ENCODE data around the gene DCAF17. TPM values are rescaled to one million over a fixed set of nuclear protein-coding genes. Genes with fewer than 3 reads are reported as not detected.
"Not testable (repeated sequence)": the region's sequence is repeated elsewhere in the genome, so short reads cannot be mapped to it uniquely, and the experiment has no call there.

The DCAF17 gene
- total RNA-seq, 2 donors from 2014 or later = 12.4 to 17.5 TPM

- Mint-ChIP-seq H3K4me1 (ENCODE audit: low read depth in 2 of 2) (peaks cover 20 to 24% of the 10 kb centered on the region in 2 donors), H3K36me3 (peaks cover 8% of the 10 kb centered on the region), H3K9me3 (no peaks in the 10 kb centered on the region), H3K4me3 (no peak overlapping the region), H3K27ac (no peak overlapping the region), H3K27me3 (no peaks in the 10 kb centered on the region)
- DNase-seq (ENCODE audit: low spot score) = no peak
- no peak for ATAC-seq
Measured at GRCh38 chr2:171404261-171404660, 29.8 kb upstream of the DCAF17 start.

GRCh38 chr2:171404719-171405118, 29.3 kb upstream of the DCAF17 start:
- H3K9me3 Mint-ChIP-seq = no peaks in the 10 kb centered on the region
- H3K4me1 Mint-ChIP-seq (ENCODE audit: low read depth in 2 of 2) = peaks cover 24 to 25% of the 10 kb centered on the region in 2 donors
- ATAC-seq (no peak), DNase-seq (ENCODE audit: low spot score) (no peak)
- no peak overlapping the region for H3K4me3 Mint-ChIP-seq
- H3K27me3 Mint-ChIP-seq = no peaks in the 10 kb centered on the region
- H3K27ac Mint-ChIP-seq = no peak overlapping the region
- H3K36me3 Mint-ChIP-seq = peaks cover 8% of the 10 kb centered on the region

- H3K4me1 Mint-ChIP-seq (ENCODE audit: low read depth in 2 of 2) = peaks cover 25 to 27% of the 10 kb centered on the region in 2 donors
- no peak for ATAC-seq
- DNase-seq (ENCODE audit: low spot score) = no peak
- H3K9me3 Mint-ChIP-seq = no peaks in the 10 kb centered on the region
- H3K4me3 Mint-ChIP-seq = no peak overlapping the region
- peaks cover 8% of the 10 kb centered on the region for H3K36me3 Mint-ChIP-seq
- no peaks in the 10 kb centered on the region for H3K27me3 Mint-ChIP-seq
- no peak overlapping the region for H3K27ac Mint-ChIP-seq
Measured at GRCh38 chr2:171405546-171405945, 28.5 kb upstream of the DCAF17 start.

- Mint-ChIP-seq H3K27ac (no peak overlapping the region), H3K4me1 (ENCODE audit: low read depth in 2 of 2) (peaks cover 25 to 31% of the 10 kb centered on the region in 2 donors), H3K36me3 (peaks cover 8% of the 10 kb centered on the region), H3K27me3 (no peaks in the 10 kb centered on the region), H3K9me3 (no peaks in the 10 kb centered on the region), H3K4me3 (no peak overlapping the region)
- DNase-seq (ENCODE audit: low spot score) (no peak), ATAC-seq (no peak)
Measured at GRCh38 chr2:171406044-171406443, 28.0 kb upstream of the DCAF17 start.

- Mint-ChIP-seq H3K4me3 (peak overlapping the region; percentile 28), H3K36me3 (peaks cover 1% of the 10 kb centered on the region), H3K4me1 (ENCODE audit: low read depth in 2 of 2) (peaks cover 28 to 31% of the 10 kb centered on the region in 2 donors), H3K9me3 (no peaks in the 10 kb centered on the region), H3K27ac (no peak overlapping the region), H3K27me3 (no peaks in the 10 kb centered on the region)
- no peak for DNase-seq (ENCODE audit: low spot score)
- ATAC-seq = peak; percentile 62 to 67
Measured at GRCh38 chr2:171407030-171407675, 26.9 kb upstream of the DCAF17 start.

- no peaks in the 10 kb centered on the region for H3K9me3 Mint-ChIP-seq
- H3K27me3 Mint-ChIP-seq = no peaks in the 10 kb centered on the region
- H3K27ac Mint-ChIP-seq = no peak overlapping the region
- no peak overlapping the region for H3K4me3 Mint-ChIP-seq
- no peaks in the 10 kb centered on the region for H3K36me3 Mint-ChIP-seq
- no peak for DNase-seq (ENCODE audit: low spot score)
- no peak for ATAC-seq
- peaks cover 28 to 31% of the 10 kb centered on the region in 2 donors for H3K4me1 Mint-ChIP-seq (ENCODE audit: low read depth in 2 of 2)
Measured at GRCh38 chr2:171407676-171408044, 26.4 kb upstream of the DCAF17 start.

GRCh38 chr2:171409436-171409971, 24.5 kb upstream of the DCAF17 start:
- H3K9me3 Mint-ChIP-seq = no peaks in the 10 kb centered on the region
- no peak for DNase-seq (ENCODE audit: low spot score)
- peaks cover 25% of the 10 kb centered on the region in 2 donors for H3K4me1 Mint-ChIP-seq (ENCODE audit: low read depth in 2 of 2)
- peak; percentile 44 to 53 for ATAC-seq
- peak overlapping the region in 1 of 2 donors; percentile 44 for H3K27ac Mint-ChIP-seq
- H3K4me3 Mint-ChIP-seq = peak overlapping the region; percentile 57
- no peaks in the 10 kb centered on the region for H3K27me3 Mint-ChIP-seq
- no peaks in the 10 kb centered on the region for H3K36me3 Mint-ChIP-seq

- no peaks in the 10 kb centered on the region for H3K36me3 Mint-ChIP-seq
- H3K27me3 Mint-ChIP-seq = no peaks in the 10 kb centered on the region
- H3K27ac Mint-ChIP-seq = no peak overlapping the region
- no peaks in the 10 kb centered on the region for H3K9me3 Mint-ChIP-seq
- DNase-seq (ENCODE audit: low spot score) (no peak), ATAC-seq (no peak)
- H3K4me1 Mint-ChIP-seq (ENCODE audit: low read depth in 2 of 2) = peaks cover 20 to 21% of the 10 kb centered on the region in 2 donors
- no peak overlapping the region for H3K4me3 Mint-ChIP-seq
Measured at GRCh38 chr2:171410101-171410500, 23.9 kb upstream of the DCAF17 start.

- no peaks in the 10 kb centered on the region for H3K9me3 Mint-ChIP-seq
- DNase-seq (ENCODE audit: low spot score) (no peak), ATAC-seq (no peak)
- H3K4me3 Mint-ChIP-seq = no peak overlapping the region
- H3K36me3 Mint-ChIP-seq = no peaks in the 10 kb centered on the region
- H3K27me3 Mint-ChIP-seq = no peaks in the 10 kb centered on the region
- peaks cover 19 to 22% of the 10 kb centered on the region in 2 donors for H3K4me1 Mint-ChIP-seq (ENCODE audit: low read depth in 2 of 2)
- no peak overlapping the region for H3K27ac Mint-ChIP-seq
Measured at GRCh38 chr2:171410624-171411023, 23.4 kb upstream of the DCAF17 start.

GRCh38 chr2:171411214-171411613, 22.8 kb upstream of the DCAF17 start:
- H3K4me1 Mint-ChIP-seq (ENCODE audit: low read depth in 2 of 2) = peaks cover 23 to 28% of the 10 kb centered on the region in 2 donors
- H3K36me3 Mint-ChIP-seq = no peaks in the 10 kb centered on the region
- no peak overlapping the region for H3K4me3 Mint-ChIP-seq
- ATAC-seq (no peak), DNase-seq (ENCODE audit: low spot score) (no peak)
- H3K9me3 Mint-ChIP-seq = no peaks in the 10 kb centered on the region
- H3K27me3 Mint-ChIP-seq = no peaks in the 10 kb centered on the region
- H3K27ac Mint-ChIP-seq = no peak overlapping the region

GRCh38 chr2:171411791-171412483, 22.1 kb upstream of the DCAF17 start:
- Mint-ChIP-seq H3K9me3 (no peaks in the 10 kb centered on the region), H3K27me3 (no peaks in the 10 kb centered on the region), H3K4me3 (no peak overlapping the region), H3K36me3 (no peaks in the 10 kb centered on the region), H3K27ac (no peak overlapping the region), H3K4me1 (ENCODE audit: low read depth in 2 of 2) (peaks cover 21 to 24% of the 10 kb centered on the region in 2 donors)
- DNase-seq (ENCODE audit: low spot score) (no peak), ATAC-seq (no peak)

GRCh38 chr2:171412571-171413175, 21.4 kb upstream of the DCAF17 start:
- peaks cover 16 to 18% of the 10 kb centered on the region in 2 donors for H3K4me1 Mint-ChIP-seq (ENCODE audit: low read depth in 2 of 2)
- H3K4me3 Mint-ChIP-seq = no peak overlapping the region
- no peaks in the 10 kb centered on the region for H3K9me3 Mint-ChIP-seq
- ATAC-seq = no peak
- H3K27ac Mint-ChIP-seq = no peak overlapping the region
- no peak for DNase-seq (ENCODE audit: low spot score)
- H3K27me3 Mint-ChIP-seq = no peaks in the 10 kb centered on the region
- H3K36me3 Mint-ChIP-seq = no peaks in the 10 kb centered on the region

GRCh38 chr2:171414645-171415044, 19.4 kb upstream of the DCAF17 start:
- ATAC-seq = not testable (repeated sequence)

More at GRCh38 chr2:171414645-171415044, 19.4 kb upstream of the DCAF17 start:
- not testable (repeated sequence) for H3K27me3 Mint-ChIP-seq; H3K36me3 Mint-ChIP-seq; DNase-seq (ENCODE audit: low spot score); H3K4me3 Mint-ChIP-seq; H3K9me3 Mint-ChIP-seq; H3K27ac Mint-ChIP-seq
- peaks cover 15 to 19% of the 10 kb centered on the region in 2 donors for H3K4me1 Mint-ChIP-seq (ENCODE audit: low read depth in 2 of 2)
